NCI-H460 (cell line): ENCODE data around the gene GDPD5. TPM values are rescaled to one million over a fixed set of nuclear protein-coding genes. Genes with fewer than 3 reads are reported as not detected.

Experiments
- DNase-seq: peaks from one replicate; pipeline ENCODE4 v3.0.0-alpha.2; 2016; ENCODE audit warnings: low read depth; ENCODE audit errors: extremely low read depth
- total RNA-seq: library from RNA; depleted of rRNA; stranded (reverse); fragments of >200 nt; shearing (Covaris generic); gene quantifications from 2 replicates; pipeline ENCODE4 v1.2.3, GENCODE V29; 2014

GDPD5 gene
- total RNA-seq, 1 experiment from 2014 or later, result 6.5 TPM

DNA sequence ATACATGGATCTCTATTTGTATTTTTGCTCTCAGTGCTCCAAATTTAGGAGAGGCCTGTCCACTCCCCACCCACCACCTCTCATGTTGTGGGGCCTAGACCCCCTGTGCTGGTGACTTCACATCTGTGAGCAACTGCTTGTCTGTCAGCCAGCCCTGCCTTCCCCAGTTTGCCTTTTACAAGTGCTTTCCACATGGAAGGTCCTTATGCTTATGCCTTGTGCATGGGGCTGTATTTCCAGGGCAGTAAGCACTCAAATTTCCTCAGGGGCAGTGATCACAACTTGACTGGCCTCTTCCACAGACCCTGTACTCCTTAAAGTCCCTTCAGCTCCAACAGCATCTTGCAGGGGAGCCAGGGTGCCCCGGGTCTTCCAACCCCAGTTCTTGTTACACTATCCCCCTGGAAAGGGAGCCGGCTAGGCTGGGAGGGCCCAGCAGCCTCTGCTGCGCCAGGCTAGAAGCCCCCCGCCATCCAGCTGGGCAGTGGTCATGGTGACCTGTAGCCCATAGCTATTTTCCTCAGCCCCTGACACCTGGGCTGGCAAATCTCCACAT, 29.9 kb downstream of the GDPD5 start:
- no peak for DNase-seq

GRCh38 chr11:75493626-75494025, 32.1 kb downstream of the GDPD5 start:
- DNase-seq, result no peak

DNA sequence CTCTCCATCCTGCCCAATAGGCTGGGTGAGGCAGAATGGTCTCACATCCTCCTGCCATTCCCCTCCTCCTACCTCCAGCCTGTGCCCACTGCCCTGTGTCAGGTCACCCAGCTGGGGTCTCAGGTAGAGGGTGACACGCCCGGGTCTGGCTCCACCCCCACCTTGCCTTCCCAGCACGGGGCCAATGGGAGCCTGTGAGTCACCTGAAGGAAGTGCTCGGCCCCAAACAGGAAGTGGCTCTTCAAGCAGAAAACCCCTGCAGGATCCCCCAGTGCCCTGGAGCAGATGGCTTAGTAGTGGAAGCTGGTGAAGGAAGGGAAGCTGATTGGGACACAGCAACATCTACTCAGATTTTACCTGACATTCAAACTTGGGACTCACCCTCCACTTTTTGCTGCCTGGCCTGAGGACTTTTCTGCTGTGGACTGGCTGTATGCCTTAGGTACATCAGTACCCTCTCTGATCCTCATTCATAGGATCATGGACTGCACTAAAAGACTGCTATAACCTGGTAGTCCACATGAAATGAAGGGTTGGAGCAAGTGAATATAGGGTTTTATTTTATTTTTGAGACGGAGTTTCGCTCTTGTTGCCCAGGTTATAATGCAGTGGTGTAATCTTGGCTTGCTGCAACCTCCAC, 33.4 kb downstream of the GDPD5 start:
- DNase-seq, result no peak

DNA sequence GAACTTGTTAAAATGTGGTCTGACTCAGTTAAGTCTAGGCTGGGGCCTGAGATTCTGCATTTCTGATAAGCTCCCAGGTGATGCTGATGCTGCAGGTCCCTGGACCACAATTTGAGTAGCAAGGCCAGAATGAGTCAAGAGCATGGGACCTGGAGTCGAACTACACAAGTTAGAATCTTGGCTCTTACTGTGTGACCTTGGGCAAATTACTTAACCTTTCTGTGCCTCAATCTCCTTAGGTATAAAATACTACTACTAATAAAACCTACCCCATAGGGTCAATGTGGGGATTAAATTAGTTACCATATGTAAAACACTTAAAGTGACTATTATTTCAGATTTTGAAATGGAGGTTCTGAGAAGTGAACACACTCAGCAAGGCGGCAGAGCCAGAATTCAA, 34.3 kb downstream of the GDPD5 start:
- no peak for DNase-seq

- DNase-seq, result no peak
These were observed 35.2 kb downstream of the GDPD5 start for GRCh38 chr11:75490221-75491181.

DNA sequence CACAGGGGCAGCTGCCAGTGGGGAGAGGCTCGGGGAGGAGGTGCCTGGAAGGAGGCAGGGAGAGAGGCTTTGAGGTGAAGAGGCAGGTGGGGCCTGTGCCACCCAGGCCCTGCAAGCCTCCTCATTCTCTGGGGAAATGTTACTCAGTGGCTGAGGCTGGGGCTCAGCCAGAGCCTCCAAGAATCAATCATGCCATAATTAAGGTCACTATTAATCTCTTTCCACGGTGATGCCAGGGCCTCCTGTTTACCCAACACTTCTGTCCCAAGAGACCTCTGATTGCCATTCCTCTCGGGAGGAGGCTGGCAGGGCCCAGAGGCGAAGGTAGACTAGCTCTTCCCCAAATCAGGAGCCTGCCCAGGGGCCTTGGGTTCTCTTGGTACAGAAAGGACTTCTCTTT, 38.4 kb downstream of the GDPD5 start:
- no peak for DNase-seq

DNA sequence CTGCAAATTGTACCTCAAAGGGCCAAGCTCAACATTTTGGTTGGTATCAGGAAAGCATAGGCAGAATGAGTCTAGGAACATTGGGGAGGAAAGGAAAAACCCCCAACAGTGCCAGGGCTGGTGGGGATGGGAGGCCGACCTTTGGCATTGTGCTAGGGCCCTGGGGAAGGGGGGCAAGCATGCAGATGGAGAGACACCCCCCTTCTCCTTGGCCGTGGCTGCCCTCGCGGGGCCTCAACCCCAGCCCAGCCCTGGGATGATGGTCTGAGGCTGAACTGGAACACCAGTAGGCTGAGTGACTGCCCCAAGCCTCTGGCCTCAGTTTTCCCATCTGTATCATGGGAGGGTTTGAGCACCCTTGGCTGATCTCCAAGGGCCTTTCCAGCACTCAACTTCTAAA, 40.0 kb downstream of the GDPD5 start:
- no peak for DNase-seq

- no peak for DNase-seq
These were observed 42.7 kb downstream of the GDPD5 start for GRCh38 chr11:75482931-75483469.

DNA sequence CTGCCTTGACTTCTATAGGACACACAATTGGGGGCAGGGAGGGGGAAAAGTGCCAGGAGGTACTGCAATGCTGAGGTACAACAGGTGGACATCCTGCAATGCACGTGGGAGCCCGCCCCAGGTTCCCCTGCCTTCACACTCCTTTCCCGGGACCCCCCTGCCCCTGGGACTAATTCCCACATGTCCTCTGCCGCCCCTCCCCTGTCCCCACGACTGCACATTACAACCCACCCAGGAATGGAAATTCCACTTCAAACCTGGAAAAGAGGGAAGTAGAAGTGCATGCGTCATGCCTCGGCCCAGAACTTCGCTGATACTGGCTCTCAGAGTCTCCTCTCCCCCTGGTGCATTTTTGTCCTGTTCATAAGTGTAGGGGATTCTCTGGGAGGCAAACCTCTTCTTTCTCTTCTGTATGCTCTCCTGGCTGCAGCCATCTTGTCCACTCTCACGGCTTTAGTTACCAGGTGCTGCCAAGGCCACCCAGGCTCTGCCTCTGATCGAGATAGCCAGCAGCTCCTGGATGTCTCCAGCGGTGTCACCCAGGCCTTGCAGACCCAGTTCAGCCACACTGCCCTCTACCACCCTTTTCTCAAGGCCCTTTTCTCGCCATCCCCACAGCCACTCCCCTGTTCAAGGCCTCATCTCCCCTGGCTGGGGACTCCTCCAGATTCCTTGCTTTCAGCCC, 43.7 kb downstream of the GDPD5 start:
- no peak for DNase-seq

GRCh38 chr11:75481223-75481921, 44.4 kb downstream of the GDPD5 start:
- no peak for DNase-seq

GRCh38 chr11:75480185-75481175, 45.3 kb downstream of the GDPD5 start:
- no peak for DNase-seq

DNA sequence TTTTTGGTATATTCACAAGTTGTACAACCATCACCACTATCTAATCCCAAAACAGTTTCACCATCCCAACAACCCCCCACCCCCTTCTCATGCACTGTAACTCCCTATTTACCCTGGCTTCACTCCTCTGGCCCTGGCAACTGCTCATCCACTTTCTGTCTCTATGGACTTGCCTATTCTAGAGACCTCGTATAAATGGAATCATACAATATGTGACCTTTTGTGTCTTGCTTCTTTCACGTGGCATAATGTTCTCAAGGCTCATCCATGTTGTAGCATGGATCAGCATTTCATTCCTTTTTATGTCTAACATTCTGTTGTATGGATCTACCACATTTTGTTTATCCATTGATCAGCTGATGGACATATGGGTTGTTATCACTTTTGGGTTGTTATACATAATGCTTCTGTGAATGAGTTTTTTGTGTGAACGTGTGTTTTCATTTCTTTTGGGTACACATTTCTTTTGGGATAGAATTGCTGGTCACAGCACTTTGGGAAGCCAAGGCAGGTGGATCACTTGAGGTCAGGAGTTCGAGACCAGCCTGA, 46.1 kb downstream of the GDPD5 start:
- no peak for DNase-seq

GRCh38 chr11:75478783-75479596, 46.8 kb downstream of the GDPD5 start:
- no peak for DNase-seq

DNA sequence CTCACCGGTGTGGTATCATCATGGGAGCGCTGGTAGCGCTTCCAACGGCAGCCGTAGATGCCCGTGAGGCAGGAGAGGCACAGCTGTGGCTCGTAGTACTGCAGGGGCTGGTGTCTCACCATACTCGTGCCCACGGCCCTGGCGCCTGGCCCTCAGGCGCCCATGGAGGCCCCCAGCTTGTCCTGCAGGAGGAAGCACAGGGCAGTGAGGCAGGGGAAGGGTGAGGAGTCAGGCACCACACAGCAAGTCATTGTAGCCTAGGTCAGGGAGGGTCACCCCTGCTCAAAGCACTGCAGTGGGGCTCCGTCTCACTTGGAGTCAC, 48.2 kb downstream of the GDPD5 start:
- DNase-seq, result no peak

GRCh38 chr11:75476739-75477613, 48.8 kb downstream of the GDPD5 start:
- DNase-seq, result no peak

- DNase-seq, result no peak
These were observed 49.7 kb downstream of the GDPD5 start for GRCh38 chr11:75475767-75476650.
